ELF-1 (cell line): Measurements from ENCODE around the gene MPZL3.
"Not testable (repeated sequence)": the region's sequence is repeated elsewhere in the genome, so short reads cannot be mapped to it uniquely, and the experiment has no call there.

Experiments used
- DNase-seq: peaks from one replicate; pipeline ENCODE4 v3.0.0-alpha.2; 2016; ENCODE audit warnings: low read depth, low spot score

Gene MPZL3

GRCh38 chr11:118184784-118185579 is 67.2 kb downstream of the MPZL3 start:
- DNase-seq, result no peak

- DNase-seq, result not testable (repeated sequence)
These were observed 68.5 kb downstream of the MPZL3 start for GRCh38 chr11:118183691-118184090.

- peak; percentile 73 for DNase-seq
These were observed 71.9 kb downstream of the MPZL3 start for GRCh38 chr11:118180300-118180703.

GRCh38 chr11:118176778-118177134 is 75.4 kb downstream of the MPZL3 start:
- no peak for DNase-seq
